ENCODE measurements around the gene NCOA3.

The NCOA3 gene

GRCh38 chr20:47660983-47661700 is 159.5 kb downstream of the NCOA3 start:
- TF ChIP-seq CTCF (IDR thresholded peaks at IDR 0.05; ENCODE audit: insufficient read depth, low read length, poor library complexity, severe bottlenecking): no peak
- DNase-seq (ENCODE audit: extremely low read depth, insufficient read length): no peak
- H3K36me3 ChIP-seq (ENCODE audit: control insufficient read depth, insufficient read depth, low read length): peaks cover 29% of the 10 kb centered on the region

GRCh38 chr20:47661714-47662113 is 160.0 kb downstream of the NCOA3 start:
- TF ChIP-seq CTCF (IDR thresholded peaks at IDR 0.05; ENCODE audit: insufficient read depth, low read length, poor library complexity, severe bottlenecking): no peak
- DNase-seq (ENCODE audit: extremely low read depth, insufficient read length): no peak
- no peaks in the 10 kb centered on the region for H3K27me3 ChIP-seq (replicated peaks; ENCODE audit: control insufficient read depth, insufficient read depth, low read length)
- H3K4me3 ChIP-seq (replicated peaks; ENCODE audit: low read depth, low read length): no peak overlapping the region
- peaks cover 29% of the 10 kb centered on the region for H3K36me3 ChIP-seq (ENCODE audit: control insufficient read depth, insufficient read depth, low read length)

More at GRCh38 chr20:47660983-47661700, 159.5 kb downstream of the NCOA3 start:
- Histone ChIP-seq H3K4me3 (replicated peaks; ENCODE audit: low read depth, low read length) (no peak overlapping the region), H3K27me3 (replicated peaks; ENCODE audit: control insufficient read depth, insufficient read depth, low read length) (no peaks in the 10 kb centered on the region)

GRCh38 chr20:47662483-47663353 is 161.0 kb downstream of the NCOA3 start:
- H3K36me3 ChIP-seq (ENCODE audit: control insufficient read depth, insufficient read depth, low read length): peaks cover 27% of the 10 kb centered on the region
- H3K27me3 ChIP-seq (replicated peaks; ENCODE audit: control insufficient read depth, insufficient read depth, low read length): no peaks in the 10 kb centered on the region

GRCh38 chr20:47663354-47664067 is 161.8 kb downstream of the NCOA3 start:
- peak; percentile 65 for DNase-seq (ENCODE audit: extremely low read depth, insufficient read length)
- H3K4me3 ChIP-seq (replicated peaks; ENCODE audit: low read depth, low read length): no peak overlapping the region
- H3K27me3 ChIP-seq (replicated peaks; ENCODE audit: control insufficient read depth, insufficient read depth, low read length): no peaks in the 10 kb centered on the region
- TF ChIP-seq CTCF (IDR thresholded peaks at IDR 0.05; ENCODE audit: insufficient read depth, low read length, poor library complexity, severe bottlenecking): peak; percentile 92
- peaks cover 23% of the 10 kb centered on the region for H3K36me3 ChIP-seq (ENCODE audit: control insufficient read depth, insufficient read depth, low read length)

More at GRCh38 chr20:47662483-47663353, 161.0 kb downstream of the NCOA3 start:
- no peak for DNase-seq (ENCODE audit: extremely low read depth, insufficient read length)
- TF ChIP-seq CTCF (IDR thresholded peaks at IDR 0.05; ENCODE audit: insufficient read depth, low read length, poor library complexity, severe bottlenecking): no peak
- no peak overlapping the region for H3K4me3 ChIP-seq (replicated peaks; ENCODE audit: low read depth, low read length)

- TF ChIP-seq CTCF (IDR thresholded peaks at IDR 0.05; ENCODE audit: insufficient read depth, low read length, poor library complexity, severe bottlenecking): no peak
- Histone ChIP-seq H3K4me3 (replicated peaks; ENCODE audit: low read depth, low read length) (no peak overlapping the region), H3K36me3 (ENCODE audit: control insufficient read depth, insufficient read depth, low read length) (peaks cover 23% of the 10 kb centered on the region), H3K27me3 (replicated peaks; ENCODE audit: control insufficient read depth, insufficient read depth, low read length) (no peaks in the 10 kb centered on the region)
- no peak for DNase-seq (ENCODE audit: extremely low read depth, insufficient read length)
Measured at GRCh38 chr20:47664068-47664437, 162.4 kb downstream of the NCOA3 start.
